ENCODE measurements around the gene MAPK7.
A peak's percentile ranks its signal among the peaks of the same experiment; 100 is the strongest.

Gene MAPK7

DNA sequence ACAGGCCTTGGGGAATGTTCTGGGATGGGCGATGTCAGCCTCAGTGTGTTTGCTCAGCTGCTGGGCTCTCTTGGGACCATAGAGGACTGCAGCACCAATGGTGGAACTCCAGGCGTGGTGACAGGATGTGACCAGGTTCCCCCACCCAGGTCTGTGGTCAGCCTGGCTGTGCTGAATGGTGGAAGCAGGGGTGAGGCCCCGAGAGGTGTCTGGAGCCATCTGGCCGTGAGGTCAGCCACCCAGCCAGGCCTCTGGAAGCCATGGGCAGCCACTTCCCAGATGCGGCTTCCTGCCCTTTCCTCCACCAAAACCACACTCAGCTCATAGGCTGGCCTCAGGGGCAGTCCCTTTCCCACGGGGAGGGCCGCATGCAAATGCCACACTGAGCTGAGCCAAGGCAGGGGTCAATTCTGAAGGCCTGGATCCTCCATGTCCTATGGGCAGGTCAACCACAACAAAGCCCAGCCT, 7.8 kb upstream of the MAPK7 start:
- ChIA-PET POLR2A (ENCODE audit: low non-redundant PET) (no interaction called here), CTCF (interaction anchor here (0.5 to 0.7 kb wide), 3 partner anchors 8 to 751 kb away, joined by 3 to 4 read pairs (median 3); partner anchors contain the start of gene MAPK7)
- no peak for TF ChIP-seq CTCF (conservative IDR thresholded peaks at IDR 0.05; ENCODE audit: low read depth)
- no peak for DNase-seq (ENCODE audit: low spot score)
- peak overlapping the region; percentile 51 for H3K27ac ChIP-seq

- CTCF ChIA-PET, result no interaction called here
- TF ChIP-seq CTCF (conservative IDR thresholded peaks at IDR 0.05; ENCODE audit: low read depth), result no peak
- no peak for DNase-seq (ENCODE audit: low spot score)
- POLR2A ChIA-PET (ENCODE audit: low non-redundant PET), result no interaction called here
- no peak overlapping the region for H3K27ac ChIP-seq
Measured at GRCh38 chr17:19371259-19372010, 6.9 kb upstream of the MAPK7 start.

DNA sequence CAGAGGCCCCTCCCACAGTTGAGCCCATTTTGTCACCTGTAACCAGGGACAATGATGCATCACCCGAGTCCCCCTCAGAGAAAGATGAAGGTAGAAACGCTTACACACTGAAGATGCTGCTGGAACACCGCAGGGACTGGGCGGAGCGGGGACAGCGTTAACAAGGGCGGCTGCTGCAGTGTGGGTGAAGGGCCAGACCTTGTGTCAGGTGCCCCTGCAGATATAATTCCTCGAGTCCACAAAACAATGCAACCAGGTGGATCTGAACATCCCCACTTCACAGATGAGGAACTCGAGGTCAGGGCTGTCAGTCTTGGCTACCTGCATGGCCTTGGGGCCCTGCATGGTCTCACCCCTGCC, 6.3 kb upstream of the MAPK7 start:
- H3K27ac ChIP-seq, result no peak overlapping the region
- ChIA-PET CTCF (no interaction called here), POLR2A (ENCODE audit: low non-redundant PET) (no interaction called here)
- TF ChIP-seq CTCF (conservative IDR thresholded peaks at IDR 0.05; ENCODE audit: low read depth), result no peak
- DNase-seq (ENCODE audit: low spot score), result no peak

DNA sequence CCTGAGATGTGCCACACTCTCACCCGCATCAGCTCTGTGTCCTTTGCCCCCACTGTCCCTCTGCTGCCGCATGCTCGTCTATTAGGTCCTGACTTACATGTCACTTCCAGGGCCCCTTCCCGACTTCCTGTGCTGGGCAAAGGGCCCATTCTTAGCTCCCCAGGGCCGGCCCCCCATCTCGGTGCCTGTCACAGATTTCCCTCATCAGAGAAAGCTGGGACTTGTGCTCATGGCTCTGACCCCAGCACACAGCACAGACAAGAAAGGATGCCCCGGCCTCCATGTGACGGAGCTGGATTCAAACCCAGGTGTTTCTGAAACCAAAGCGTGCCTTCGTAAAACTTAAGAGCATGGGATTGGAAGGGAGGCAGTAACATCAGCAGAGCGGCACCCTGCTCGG, 5.9 kb upstream of the MAPK7 start:
- TF ChIP-seq CTCF (conservative IDR thresholded peaks at IDR 0.05; ENCODE audit: low read depth), result no peak
- CTCF ChIA-PET, result no interaction called here
- POLR2A ChIA-PET (ENCODE audit: low non-redundant PET), result no interaction called here
- H3K27ac ChIP-seq, result no peak overlapping the region
- no peak for DNase-seq (ENCODE audit: low spot score)

- CTCF ChIA-PET, result no interaction called here
- POLR2A ChIA-PET (ENCODE audit: low non-redundant PET), result no interaction called here
- no peak overlapping the region for H3K27ac ChIP-seq
- no peak for TF ChIP-seq CTCF (conservative IDR thresholded peaks at IDR 0.05; ENCODE audit: low read depth)
- no peak for DNase-seq (ENCODE audit: low spot score)
Measured at GRCh38 chr17:19372866-19373504, 5.3 kb upstream of the MAPK7 start.

DNA sequence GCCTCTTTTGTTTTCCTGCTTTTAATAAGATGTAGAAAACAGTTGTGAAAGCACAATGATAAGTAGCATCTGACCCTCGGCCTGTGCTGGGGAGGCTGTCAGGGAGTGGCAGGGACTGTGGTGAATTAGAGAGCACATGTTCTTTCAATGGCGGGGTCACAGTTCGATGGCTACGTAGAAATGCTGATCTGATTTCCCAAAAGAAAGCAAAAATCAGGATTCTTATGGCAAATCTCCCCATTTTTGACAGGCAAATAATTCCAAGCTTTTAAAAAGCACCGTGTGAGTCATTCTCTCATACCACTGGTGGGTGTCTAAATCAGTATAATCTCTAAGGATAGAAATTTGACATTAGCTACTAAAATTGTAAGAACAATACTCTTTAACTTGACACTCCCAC, 4.2 kb upstream of the MAPK7 start:
- no peak for TF ChIP-seq CTCF (conservative IDR thresholded peaks at IDR 0.05; ENCODE audit: low read depth)
- CTCF ChIA-PET, result interaction anchor here (0.6 kb wide), 1 partner anchor 9 kb away, joined by 3 read pairs; no protein-coding TSS in a partner anchor
- no peak for DNase-seq (ENCODE audit: low spot score)
- H3K27ac ChIP-seq, result no peak overlapping the region
- POLR2A ChIA-PET (ENCODE audit: low non-redundant PET), result no interaction called here
